H1 (cell line): ENCODE measurements around the gene RAD51B. TPM values are rescaled to one million over a fixed set of nuclear protein-coding genes. Genes with fewer than 3 reads are reported as not detected.

Source experiments
- ASH2L ChIP-seq: fragments of 200-600, 300-600 bp; sonication (generic); IDR thresholded peaks from one replicate; pipeline ENCODE4 v1.7.1; 2017; ENCODE audit warnings: low read length
- CEBPB ChIP-seq: IDR thresholded peaks from 2 replicates; pipeline ENCODE4 v1.6.1; 2012; ENCODE audit warnings: low read depth, low read length
- CHD1 ChIP-seq: IDR thresholded peaks from 2 replicates; pipeline ENCODE4 v1.6.1; 2012; ENCODE audit warnings: low read depth, low read length, improper control_type of control experiment
- CREB1 ChIP-seq: IDR thresholded peaks from 2 replicates; pipeline ENCODE4 v1.6.1; 2012; ENCODE audit warnings: inconsistent platforms
- KDM5A ChIP-seq: fragments of 200-600 bp; IDR thresholded peaks from 2 replicates; pipeline ENCODE4 v1.7.1; 2012; ENCODE audit warnings: mild to moderate bottlenecking, low read length, inconsistent platforms, mixed read lengths
- POLR2AphosphoS5 ChIP-seq: IDR thresholded peaks from 2 replicates; pipeline ENCODE4 v1.6.1; 2011; ENCODE audit warnings: low read depth, low read length
- SP1 ChIP-seq: IDR thresholded peaks from 2 replicates; pipeline ENCODE4 v1.6.1; 2011; ENCODE audit warnings: low read depth, low read length
- SP2 ChIP-seq: IDR thresholded peaks from 2 replicates; pipeline ENCODE4 v1.6.1; 2012; ENCODE audit warnings: mild to moderate bottlenecking, low read length, inconsistent platforms
- SP4 ChIP-seq: IDR thresholded peaks from 2 replicates; pipeline ENCODE4 v1.6.1; 2012; ENCODE audit warnings: low read length, inconsistent platforms
- polyA plus RNA-seq, 7 experiments: library from polyadenylated mRNA; depleted of rRNA in 3 of 7; stranded (reverse) in 5 of 7; unstranded in 2 of 7; fragments of >200 nt in 5 of 7; fragments of 200-250 nt in 2 of 7; gene quantifications; 1 replicate in 5 of 7; 2 replicates in 1 of 7; 4 replicates in 1 of 7; pipeline versions ENCODE4 v1.2.1 to v1.2.3, GENCODE V29; 2011 to 2013; ENCODE audit warnings: missing spikeins in 2 of 7, mixed read lengths in 2 of 7
- total RNA-seq: library from RNA; stranded (reverse); fragmentation: NEBNext Ultra II Directional; extraction: Animal tissue kit (Norgen Biotek cat#: 25700); gene quantifications from 2 replicates; pipeline ENCODE4 v1.2.1, GENCODE V29; 2021
- TF ChIP-seq, protein P1 (sequence below): IDR thresholded peaks from 2 replicates; pipeline ENCODE4 v1.6.1; 2012; ENCODE audit warnings: inconsistent platforms

RAD51B gene
- total and polyA plus RNA-seq, 2 of the 8 experiments (the other 6 are each of a cell fraction or from before 2014, with no cell fraction given), result 3.9 to 14.9 TPM

DNA sequence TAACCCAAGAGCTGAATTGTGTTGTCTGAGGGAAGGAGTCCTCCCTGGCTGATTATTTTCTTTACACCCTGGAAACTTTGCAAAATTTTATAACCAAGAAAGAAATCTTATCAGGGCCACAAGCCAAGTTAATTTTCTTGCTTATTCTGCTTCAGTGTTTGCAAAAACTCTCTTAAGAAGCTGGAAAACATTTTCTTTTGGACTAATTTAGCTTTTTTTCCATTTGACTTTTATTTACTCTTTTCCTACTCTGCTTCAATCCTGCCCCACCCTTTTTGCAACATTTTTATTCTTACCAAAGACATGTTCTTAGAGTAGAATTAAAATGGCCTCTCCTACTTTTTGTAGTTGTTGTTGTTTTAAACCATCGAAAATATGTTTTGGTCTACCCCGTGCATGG is 594.5 kb downstream of the RAD51B start (continued):
- no peak for TF ChIP-seq SP4
- TF ChIP-seq CHD1, result no peak
- TF ChIP-seq ASH2L, result no peak
- no peak for TF ChIP-seq SP2
- TF ChIP-seq, protein P1, sequence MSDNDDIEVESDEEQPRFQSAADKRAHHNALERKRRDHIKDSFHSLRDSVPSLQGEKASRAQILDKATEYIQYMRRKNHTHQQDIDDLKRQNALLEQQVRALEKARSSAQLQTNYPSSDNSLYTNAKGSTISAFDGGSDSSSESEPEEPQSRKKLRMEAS, result no peak
- TF ChIP-seq SP1, result no peak
- TF ChIP-seq POLR2AphosphoS5, result no peak
- no peak for TF ChIP-seq CEBPB
- TF ChIP-seq KDM5A, result no peak
- no peak for TF ChIP-seq CREB1
